WERI-Rb-1 (cell line): Measurements from ENCODE around the gene RAB7B.

ENCODE experiments used
- DNase-seq: peaks from one replicate; pipeline ENCODE4 v3.0.0-alpha.2; 2020
- H3K27ac ChIP-seq: fragments of 250-450 bp; sonication (Bioruptor Pico); 2 replicates; pipeline ENCODE4 v1.5.1; 2020; ENCODE audit warnings: mild to moderate bottlenecking, moderate library complexity
- H3K27me3 ChIP-seq: fragments of 250-450 bp; sonication (Bioruptor Pico); 2 replicates; pipeline ENCODE4 v1.5.1; 2021; ENCODE audit warnings: mild to moderate bottlenecking, low read depth, moderate library complexity; ENCODE audit not compliant: insufficient read depth, severe bottlenecking
- H3K36me3 ChIP-seq: fragments of 250-450 bp; sonication (Bioruptor Pico); 2 replicates; pipeline ENCODE4 v1.5.1; 2020; ENCODE audit warnings: mild to moderate bottlenecking, moderate library complexity
- H3K4me3 ChIP-seq: 2 replicates; pipeline ENCODE4 v1.5.1; 2011; ENCODE audit warnings: low read depth, mild to moderate bottlenecking, control low read depth, low read length
- H3K9me3 ChIP-seq: fragments of 250-450 bp; sonication (Bioruptor Pico); 2 replicates; pipeline ENCODE4 v1.5.1; 2021; ENCODE audit warnings: mild to moderate bottlenecking, moderate library complexity; ENCODE audit not compliant: severe bottlenecking
- TF ChIP-seq, protein P1 (sequence below): IDR thresholded peaks from 2 replicates; pipeline ENCODE4 v1.5.1; 2011; ENCODE audit warnings: low read depth, mild to moderate bottlenecking, control low read depth, inconsistent platforms, low read length

Gene RAB7B

DNA sequence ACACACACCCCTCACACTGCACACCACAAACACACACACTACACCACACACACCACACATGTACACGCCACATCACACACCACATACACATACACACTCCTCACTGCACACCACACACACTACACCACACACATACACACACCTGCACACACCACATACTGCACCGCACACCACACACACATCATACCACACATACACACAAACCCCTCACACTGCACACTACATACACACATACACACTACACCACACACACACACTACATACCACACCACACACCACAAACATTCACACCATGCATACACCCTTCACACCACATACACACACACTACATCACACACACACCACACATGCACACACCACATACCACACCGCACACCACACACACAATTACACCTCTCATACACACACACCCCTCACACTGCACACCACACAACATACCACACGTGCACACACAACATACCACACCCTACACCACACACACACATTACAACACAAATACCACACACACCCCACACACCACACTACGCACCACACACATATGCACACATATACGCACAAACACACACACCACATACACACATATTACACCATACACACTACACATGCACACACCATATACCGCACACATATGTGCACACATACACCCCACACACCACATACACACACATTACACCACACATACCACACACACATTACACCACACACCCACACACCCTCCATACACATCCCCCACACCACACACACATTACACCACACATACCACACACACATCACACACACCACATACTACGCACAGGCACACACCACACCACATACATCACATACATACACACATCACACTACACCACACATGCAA, 29.6 kb downstream of the RAB7B start:
- Histone ChIP-seq H3K36me3 (no peaks in the 10 kb centered on the region), H3K27me3 (no peaks in the 10 kb centered on the region), H3K27ac (no peak overlapping the region), H3K4me3 (no peak overlapping the region), H3K9me3 (no peaks in the 10 kb centered on the region)
- DNase-seq: no peak
- TF ChIP-seq, protein P1, sequence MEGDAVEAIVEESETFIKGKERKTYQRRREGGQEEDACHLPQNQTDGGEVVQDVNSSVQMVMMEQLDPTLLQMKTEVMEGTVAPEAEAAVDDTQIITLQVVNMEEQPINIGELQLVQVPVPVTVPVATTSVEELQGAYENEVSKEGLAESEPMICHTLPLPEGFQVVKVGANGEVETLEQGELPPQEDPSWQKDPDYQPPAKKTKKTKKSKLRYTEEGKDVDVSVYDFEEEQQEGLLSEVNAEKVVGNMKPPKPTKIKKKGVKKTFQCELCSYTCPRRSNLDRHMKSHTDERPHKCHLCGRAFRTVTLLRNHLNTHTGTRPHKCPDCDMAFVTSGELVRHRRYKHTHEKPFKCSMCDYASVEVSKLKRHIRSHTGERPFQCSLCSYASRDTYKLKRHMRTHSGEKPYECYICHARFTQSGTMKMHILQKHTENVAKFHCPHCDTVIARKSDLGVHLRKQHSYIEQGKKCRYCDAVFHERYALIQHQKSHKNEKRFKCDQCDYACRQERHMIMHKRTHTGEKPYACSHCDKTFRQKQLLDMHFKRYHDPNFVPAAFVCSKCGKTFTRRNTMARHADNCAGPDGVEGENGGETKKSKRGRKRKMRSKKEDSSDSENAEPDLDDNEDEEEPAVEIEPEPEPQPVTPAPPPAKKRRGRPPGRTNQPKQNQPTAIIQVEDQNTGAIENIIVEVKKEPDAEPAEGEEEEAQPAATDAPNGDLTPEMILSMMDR: no peak

DNA sequence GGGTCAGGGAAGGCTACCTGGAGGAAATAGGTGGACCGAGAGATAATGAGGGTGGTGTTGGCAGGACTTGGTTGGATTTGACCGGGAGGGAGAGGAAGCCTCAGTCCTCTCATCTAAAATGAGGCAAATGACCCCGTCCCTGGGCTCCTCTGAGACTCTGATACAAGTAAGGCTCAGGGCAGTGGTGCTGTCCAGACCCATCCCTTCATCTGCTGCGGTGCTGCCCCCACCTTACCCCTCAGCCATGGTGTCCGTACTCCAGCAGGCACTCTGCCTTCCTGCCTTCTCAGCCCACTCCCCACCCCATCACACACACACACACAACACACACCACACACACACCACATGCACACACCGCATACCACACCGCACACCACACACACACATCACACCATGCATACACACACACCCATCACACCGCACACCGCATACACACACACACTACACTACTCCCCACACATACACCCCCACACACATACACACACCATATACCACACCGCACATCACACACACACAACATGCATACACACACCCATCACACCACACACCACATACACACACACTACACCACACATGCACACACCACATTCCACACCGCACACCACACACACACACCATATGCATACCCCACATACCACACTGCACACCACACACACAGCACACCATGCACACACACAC, 30.6 kb downstream of the RAB7B start:
- TF ChIP-seq, protein P1: no peak
- H3K4me3 ChIP-seq: no peak overlapping the region
- no peaks in the 10 kb centered on the region for H3K36me3 ChIP-seq
- no peak for DNase-seq
- H3K27ac ChIP-seq: no peak overlapping the region; the same call in 1 of the 2 replicates
- no peaks in the 10 kb centered on the region for H3K27me3 ChIP-seq
- H3K9me3 ChIP-seq: no peaks in the 10 kb centered on the region

GRCh38 chr1:205972081-205972480, 31.1 kb downstream of the RAB7B start:
- DNase-seq: no peak
- H3K27ac ChIP-seq: no peak overlapping the region; the same call in 1 of the 2 replicates
- no peak overlapping the region for H3K4me3 ChIP-seq
- no peaks in the 10 kb centered on the region for H3K36me3 ChIP-seq
- H3K27me3 ChIP-seq: no peaks in the 10 kb centered on the region
- TF ChIP-seq, protein P1: no peak
- H3K9me3 ChIP-seq: no peaks in the 10 kb centered on the region

DNA sequence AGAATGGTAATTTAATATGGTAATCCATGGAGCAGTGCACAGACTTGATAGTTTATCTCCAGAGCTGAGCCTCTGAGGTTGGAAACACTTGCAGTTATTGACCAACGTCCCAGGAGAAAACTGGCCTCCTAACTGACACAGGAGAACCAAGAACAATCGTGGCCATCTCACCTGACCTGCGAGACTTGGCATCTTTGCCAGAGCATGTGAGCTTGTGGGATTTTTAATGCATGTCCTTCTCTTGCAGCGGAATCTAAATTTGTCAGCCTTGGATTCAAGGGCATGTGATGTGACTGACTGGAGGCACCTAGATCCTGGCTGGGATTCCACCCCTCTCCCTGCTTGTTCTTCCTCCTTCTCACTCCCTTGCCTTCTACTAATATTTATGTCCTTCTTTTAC, 32.1 kb downstream of the RAB7B start:
- no peaks in the 10 kb centered on the region for H3K9me3 ChIP-seq
- no peak overlapping the region for H3K4me3 ChIP-seq
- TF ChIP-seq, protein P1: no peak
- no peaks in the 10 kb centered on the region for H3K36me3 ChIP-seq
- no peaks in the 10 kb centered on the region for H3K27me3 ChIP-seq
- DNase-seq: peak; percentile 61
- H3K27ac ChIP-seq: peak overlapping the region; percentile 9

DNA sequence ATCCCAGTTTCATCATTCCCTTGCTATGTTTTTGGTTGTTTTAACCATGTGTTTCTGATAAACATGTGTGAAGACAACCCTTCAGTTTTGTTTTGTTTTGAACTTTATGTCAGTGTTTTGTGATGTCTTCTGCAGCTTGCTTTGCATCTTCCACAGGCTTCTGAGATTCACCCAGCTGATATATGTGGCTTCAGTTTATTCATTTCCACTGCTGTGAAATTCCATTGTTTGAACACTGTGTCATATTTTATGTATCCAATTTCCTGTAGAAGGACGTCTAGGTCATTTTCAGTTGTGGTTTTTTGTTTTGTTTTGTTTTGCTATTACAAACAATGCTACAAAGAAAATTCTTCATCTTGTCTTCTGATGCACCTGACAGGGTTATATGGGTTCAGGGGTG, 32.7 kb downstream of the RAB7B start:
- DNase-seq: no peak
- H3K9me3 ChIP-seq: no peaks in the 10 kb centered on the region
- no peaks in the 10 kb centered on the region for H3K27me3 ChIP-seq
- no peaks in the 10 kb centered on the region for H3K36me3 ChIP-seq
- no peak overlapping the region for H3K4me3 ChIP-seq
- H3K27ac ChIP-seq: no peak overlapping the region
- TF ChIP-seq, protein P1: no peak
